Ovary (tissue), 9 donors: ENCODE data around the gene HK1. TPM values are rescaled to one million over a fixed set of nuclear protein-coding genes. Genes with fewer than 3 reads are reported as not detected.
A peak's percentile ranks its signal among the peaks of the same experiment; 100 is the strongest.
"Not testable (repeated sequence)": the region's sequence is repeated elsewhere in the genome, so short reads cannot be mapped to it uniquely, and the experiment has no call there.

Experiments used
- DNase-seq, 5 donors: peaks; one replicate each; pipeline ENCODE4 v3.0.0-alpha.2; 2019 to 2020
- H3K27ac ChIP-seq, 2 donors: fragments of 200-600 bp; one replicate each; pipeline versions ENCODE4 v1.5.1 to v1.8.0; 2019 to 2022
- H3K27me3 ChIP-seq: fragments of 200-600 bp; one replicate; pipeline ENCODE4 v1.8.0; 2022
- H3K36me3 ChIP-seq: fragments of 200-600 bp; sonication (generic); one replicate; pipeline ENCODE4 v1.5.1; 2019
- H3K4me1 ChIP-seq: one replicate; pipeline ENCODE4 v1.8.1; 2013; ENCODE audit warnings: mild to moderate bottlenecking, moderate library complexity; ENCODE audit not compliant: insufficient read depth
- H3K4me3 ChIP-seq: fragments of 200-600 bp; sonication (generic); one replicate; pipeline ENCODE4 v1.5.1; 2017
- H3K9me3 ChIP-seq, 2 donors: fragments of 200-600 bp in 1 of 2; sonication (generic) in 1 of 2; one replicate each; pipeline versions ENCODE4 v1.5.1 to v1.8.1; 2013 to 2019; ENCODE audit warnings: mild to moderate bottlenecking in 1 of 2, moderate library complexity in 1 of 2
- CTCF ChIP-seq, 3 donors: fragments of 450-650 bp in 2 of 3; fragments of 200-600 bp in 1 of 3; IDR thresholded peaks; one replicate each; pipeline versions ENCODE4 v1.5.1 to v1.8.0; 2016 to 2022; ENCODE audit warnings: antibody characterized with exemption in 3 of 3, mild to moderate bottlenecking in 1 of 3
- EP300 ChIP-seq: sonication (generic); formaldehyde crosslinking; IDR thresholded peaks from one replicate; pipeline ENCODE4 v1.6.1; 2017; ENCODE audit warnings: antibody characterized with exemption
- POLR2A ChIP-seq: fragments of 450-650 bp; IDR thresholded peaks from one replicate; pipeline ENCODE4 v1.6.1; 2017; ENCODE audit warnings: antibody characterized with exemption, mild to moderate bottlenecking, moderate library complexity
- WGBS, 3 donors: extraction: QIAGEN DNeasy Blood & Tissue Kit in 1 of 3; methylation state at CpG; one replicate each; pipeline versions ENCODE4 v1.1.5 to v1.1.7; 2013 to 2017; 5-methylcytosine and 5-hydroxymethylcytosine counted together
- intact Hi-C, 4 donors: fragments of 100-400 bp; cut with DNase I; formaldehyde crosslinking; loops; one replicate each; pipeline versions ENCODE4 v1.11.0 to v1.15.1; 2022 to 2023
- polyA plus RNA-seq, 2 donors: library from polyadenylated mRNA; stranded (reverse); fragments of 200-250 nt in 1 of 2; fragments of 350-450 nt in 1 of 2; fragmentation: Illumina TruSeq in 1 of 2; extraction: RNeasy Lipid Tissue Mini Kit (QIAGEN cat#74804) in 1 of 2; gene quantifications; one replicate each; pipeline ENCODE4 v1.2.3, GENCODE V29; 2013 to 2014
- total RNA-seq, 7 donors: library from RNA; depleted of rRNA in 2 of 7; stranded (reverse); fragments of >200 nt in 2 of 7; fragmentation: NEBNext Ultra II Directional in 3 of 7; extraction: Animal tissue kit (Norgen Biotek cat#: 25700) in 3 of 7; gene quantifications; one replicate each; pipeline versions ENCODE4 v1.1.0 to v1.2.4, GENCODE V29; 2016 to 2023
- donor health status: DM: no; HTN: no; CAD: no; lungs with moderate emphysema.
- donor health status: DM: no; HTN: no; CAD: no.
- donor health status: Bipolar disorder and iron deficiency.
- donor health status: DM: yes; HTN: yes; CAD: no.
- donor health status: DM: no; HTN: no; CAD: no.
- donor health status: DM: yes; HTN: yes; CAD: no.

HK1 gene
- total and polyA plus RNA-seq, 9 donors = 12.8 to 63.1 (median 35.8) TPM

GRCh38 chr10:69445041-69445440 is 166.7 kb downstream of the HK1 start:
- 82 to 92% (median 88%) methylated on average over 4 of the region's 4 CpGs for WGBS, 3 donors

GRCh38 chr10:69446229-69446628 is 167.9 kb downstream of the HK1 start:
- H3K27ac ChIP-seq = no peak overlapping the region
- H3K27me3 ChIP-seq = no peaks in the 10 kb centered on the region
- DNase-seq = no peak
- intact Hi-C loops = no loop called here
- no peaks in the 10 kb centered on the region for H3K36me3 ChIP-seq
- H3K4me1 ChIP-seq = no peaks in the 10 kb centered on the region
- H3K9me3 ChIP-seq = no peaks in the 10 kb centered on the region
- H3K4me3 ChIP-seq = no peak overlapping the region
- TF ChIP-seq EP300 (no peak), CTCF (IDR thresholded peaks at IDR 0.05) (no peak), POLR2A (no peak)

More at GRCh38 chr10:69445041-69445440, 166.7 kb downstream of the HK1 start:
- intact Hi-C loops = no loop called here
- Histone ChIP-seq H3K36me3 (no peaks in the 10 kb centered on the region), H3K27ac (no peak overlapping the region), H3K4me3 (no peak overlapping the region), H3K9me3 (no peaks in the 10 kb centered on the region), H3K27me3 (no peaks in the 10 kb centered on the region), H3K4me1 (no peaks in the 10 kb centered on the region)
- DNase-seq = no peak
- TF ChIP-seq POLR2A (no peak), EP300 (no peak), CTCF (IDR thresholded peaks at IDR 0.05) (no peak)

- Histone ChIP-seq H3K9me3 (no peaks in the 10 kb centered on the region), H3K4me1 (peaks cover 2% of the 10 kb centered on the region), H3K36me3 (no peaks in the 10 kb centered on the region), H3K27me3 (no peaks in the 10 kb centered on the region), H3K27ac (no peak overlapping the region), H3K4me3 (no peak overlapping the region)
- TF ChIP-seq EP300 (no peak), CTCF (IDR thresholded peaks at IDR 0.05) (no peak), POLR2A (no peak)
- intact Hi-C loops = no loop called here
- WGBS, 3 donors = 38 to 45% (median 42%) methylated on average over 3 of the region's 3 CpGs
- no peak for DNase-seq
Observed at GRCh38 chr10:69446650-69447151, 168.4 kb downstream of the HK1 start.

GRCh38 chr10:69449841-69450240 is 171.5 kb downstream of the HK1 start:
- intact Hi-C loops = no loop called here

GRCh38 chr10:69450395-69450794 is 172.1 kb downstream of the HK1 start:
- H3K4me3 ChIP-seq, DNase-seq, H3K27ac ChIP-seq, H3K27me3 ChIP-seq, intact Hi-C loops, H3K36me3 ChIP-seq, H3K9me3 ChIP-seq, H3K4me1 ChIP-seq: not testable (repeated sequence)
- 81 to 86% (median 85%) methylated on average over 16 of the region's 16 CpGs for WGBS, 3 donors

More at GRCh38 chr10:69449841-69450240, 171.5 kb downstream of the HK1 start:
- Histone ChIP-seq H3K27ac (no peak overlapping the region), H3K4me3 (no peak overlapping the region), H3K4me1 (peaks cover 6% of the 10 kb centered on the region), H3K36me3 (no peaks in the 10 kb centered on the region), H3K27me3 (no peaks in the 10 kb centered on the region), H3K9me3 (no peaks in the 10 kb centered on the region)
- no peak for TF ChIP-seq EP300
- TF ChIP-seq POLR2A = no peak
- peak in 1 of 3 donors; percentile 30 for TF ChIP-seq CTCF (IDR thresholded peaks at IDR 0.05)
- DNase-seq = peak in 1 of 5 donors; percentile 26
- 12 to 19% (median 14%) methylated on average over 1 of the region's 1 CpG for WGBS, 3 donors
